Body of pancreas (tissue), 4 donors: Measurements from ENCODE around the gene CKS1B. TPM values are rescaled to one million over a fixed set of nuclear protein-coding genes. Genes with fewer than 3 reads are reported as not detected.

Experiments
- ATAC-seq: fragments of 150-250 bp; one replicate; pipeline ENCODE4 v1.9.1; 2016
- DNase-seq, 4 donors: peaks; one replicate each; pipeline ENCODE4 v3.0.0-alpha.2; 2019
- H3K27ac ChIP-seq, 4 donors: fragments of 200-600 bp; sonication (generic); 1 replicate in 3 of 4; 2 replicates in 1 of 4; pipeline versions ENCODE4 v1.5.1 to v1.6.1; 2016 to 2019; ENCODE audit warnings: mild to moderate bottlenecking in 1 of 4, mixed read lengths in 1 of 4, moderate library complexity in 1 of 4
- H3K27me3 ChIP-seq, 2 donors: fragments of 200-600 bp; sonication (generic); one replicate each; pipeline ENCODE4 v1.6.0; 2016; ENCODE audit warnings: mild to moderate bottlenecking in 1 of 2
- H3K36me3 ChIP-seq, 2 donors: fragments of 200-600 bp; sonication (generic); replicated peaks in 1 of 2; 2 replicates each; pipeline ENCODE4 v1.5.1; 2016; ENCODE audit warnings: low read depth in 2 of 2; ENCODE audit not compliant: insufficient read depth in 1 of 2
- H3K4me1 ChIP-seq: fragments of 200-600 bp; sonication (generic); one replicate; pipeline ENCODE4 v1.6.0; 2016
- H3K4me3 ChIP-seq, 2 donors: fragments of 200-600 bp; sonication (generic); 1 replicate in 1 of 2; 2 replicates in 1 of 2; pipeline ENCODE4 v1.5.1; 2016 to 2019
- H3K9me3 ChIP-seq, 3 donors: fragments of 200-600 bp; sonication (generic); 1 replicate in 2 of 3; 2 replicates in 1 of 3; pipeline ENCODE4 v1.5.1; 2016
- CTCF ChIP-seq, 7 experiments: fragments of 450-650 bp in 4 of 7; fragments of 200-600 bp in 3 of 7; sonication (generic) in 3 of 7; IDR thresholded peaks; one replicate each; pipeline ENCODE4 v1.5.1; 2016 to 2019; ENCODE audit warnings: antibody characterized with exemption in 7 of 7
- POLR2A ChIP-seq, 3 donors: fragments of 450-650 bp; IDR thresholded peaks; one replicate each; pipeline ENCODE4 v1.6.1; 2016; ENCODE audit warnings: antibody characterized with exemption in 3 of 3, mild to moderate bottlenecking in 2 of 3
- WGBS, 2 donors: methylation state at CpG; one replicate each; pipeline ENCODE4 v1.1.5; 2017; 5-methylcytosine and 5-hydroxymethylcytosine counted together
- intact Hi-C: fragments of 100-400 bp; cut with DNase I; formaldehyde crosslinking; loops from one replicate; pipeline ENCODE4 v1.15.1; 2023
- total RNA-seq, 2 donors: library from RNA; depleted of rRNA; stranded (reverse); fragments of >200 nt; gene quantifications; one replicate each; pipeline ENCODE4 v1.1.0, GENCODE V29; 2016

The CKS1B gene
- total RNA-seq, 2 donors from 2014 or later: 15.6 to 29.0 TPM

DNA sequence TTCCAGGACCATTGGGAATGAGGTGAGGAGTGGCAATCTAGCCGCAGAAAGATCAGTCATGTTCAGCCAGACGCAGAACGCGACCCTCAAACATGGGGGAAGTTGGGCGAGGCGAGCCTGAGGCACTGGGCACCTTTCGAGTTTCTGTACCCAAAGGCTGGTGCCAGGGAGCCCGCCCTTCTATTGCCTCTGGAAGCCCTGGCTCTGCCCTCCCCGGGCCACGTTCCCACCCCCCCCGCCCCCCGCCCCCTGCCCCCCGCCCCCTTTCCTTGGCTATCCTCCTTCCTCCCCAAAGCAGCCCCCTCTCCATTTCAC is 25.9 kb downstream of the CKS1B start:
- TF ChIP-seq POLR2A (IDR thresholded peaks at IDR 0.05) (no peak), CTCF (IDR thresholded peaks at IDR 0.05) (no peak)
- Histone ChIP-seq H3K36me3 (no peaks in the 10 kb centered on the region), H3K4me3 (no peak overlapping the region), H3K27ac (peak overlapping the region; percentile 90 to 100 (median 100)), H3K4me1 (peaks cover 36% of the 10 kb centered on the region), H3K9me3 (no peaks in the 10 kb centered on the region), H3K27me3 (no peaks in the 10 kb centered on the region)
- WGBS, 2 donors: 0 to 3% methylated on average over 7 to 13 of the region's 13 CpGs
- DNase-seq: peak; percentile 70 to 80 (median 78)
- intact Hi-C loops: no loop called here
- ATAC-seq: peak; percentile 0

DNA sequence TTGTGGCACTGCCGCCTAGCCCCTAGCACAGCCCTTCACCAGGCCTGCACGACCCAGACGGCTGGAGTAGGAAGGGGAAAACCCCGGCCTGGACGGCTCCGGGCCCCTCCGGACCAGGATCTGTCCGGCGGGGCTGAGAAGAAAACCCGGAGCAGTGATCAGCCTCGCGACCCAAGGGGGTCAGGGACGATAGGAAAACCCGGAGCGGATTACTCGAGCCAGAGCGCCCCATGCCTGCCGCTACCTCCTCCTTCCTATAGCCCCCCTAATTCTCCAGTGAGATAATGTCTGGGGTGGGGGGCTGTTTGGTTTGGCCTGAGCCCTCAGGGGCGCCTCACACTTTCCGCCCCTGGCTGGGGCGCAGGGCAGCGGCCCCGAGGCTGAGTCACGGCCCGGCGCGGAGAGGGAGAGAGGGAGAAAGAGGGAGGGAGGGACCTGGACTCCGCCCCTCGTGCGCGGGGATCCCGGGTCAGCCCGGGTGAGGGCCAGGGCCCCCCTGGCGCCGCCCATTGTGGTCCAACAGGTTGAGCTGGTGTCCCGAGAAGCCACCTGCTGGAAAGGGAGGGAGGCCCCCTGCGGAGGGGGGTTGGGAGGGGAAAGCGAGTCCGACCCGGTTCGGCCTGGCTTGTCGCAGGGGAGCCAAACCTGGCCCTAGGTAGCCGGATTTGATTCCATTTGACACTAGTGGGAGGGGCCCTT is 26.4 kb downstream of the CKS1B start:
- H3K4me1 ChIP-seq: peaks cover 36% of the 10 kb centered on the region
- ATAC-seq (peak; percentile 71), DNase-seq (peak; percentile 98 to 99 (median 99))
- no peaks in the 10 kb centered on the region for H3K27me3 ChIP-seq
- 0% methylated on average over 42 of the region's 43 CpGs; no CpG with 5 or more reads in 1 of the 2 donors for WGBS, 2 donors
- H3K4me3 ChIP-seq: peak overlapping the region; percentile 46 to 70
- peak overlapping the region; percentile 90 to 100 (median 100) for H3K27ac ChIP-seq
- no peaks in the 10 kb centered on the region for H3K36me3 ChIP-seq
- intact Hi-C loops: no loop called here
- H3K9me3 ChIP-seq: no peaks in the 10 kb centered on the region
- TF ChIP-seq CTCF (IDR thresholded peaks at IDR 0.05) (peak in 4 of 7 experiments; percentile 26 to 54 (median 41)), POLR2A (IDR thresholded peaks at IDR 0.05) (peak; percentile 82 to 92 (median 91))

DNA sequence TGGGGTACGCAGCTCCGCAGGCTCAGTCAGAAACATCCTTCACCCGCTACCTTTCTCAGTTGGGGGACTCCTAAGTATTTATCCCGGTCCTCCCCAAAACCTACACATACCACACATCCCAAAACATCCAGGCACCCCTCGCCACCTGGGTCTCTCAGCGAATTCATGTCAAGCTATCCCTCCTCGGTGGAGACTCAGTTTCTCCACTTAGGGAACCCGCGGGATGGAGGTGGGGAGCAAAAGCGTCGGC is 26.9 kb downstream of the CKS1B start:
- no peaks in the 10 kb centered on the region for H3K36me3 ChIP-seq
- intact Hi-C loops: no loop called here
- no peak for TF ChIP-seq POLR2A (IDR thresholded peaks at IDR 0.05)
- no peak for TF ChIP-seq CTCF (IDR thresholded peaks at IDR 0.05)

GRCh38 chr1:155001675-155002463 is 27.4 kb downstream of the CKS1B start:
- Histone ChIP-seq H3K4me3 (peak overlapping the region; percentile 46 to 70), H3K36me3 (no peaks in the 10 kb centered on the region), H3K27me3 (no peaks in the 10 kb centered on the region), H3K4me1 (peaks cover 46% of the 10 kb centered on the region), H3K27ac (peak overlapping the region; percentile 90 to 100 (median 100)), H3K9me3 (no peaks in the 10 kb centered on the region)
- TF ChIP-seq CTCF (IDR thresholded peaks at IDR 0.05): peak in 6 of 7 experiments; percentile 15 to 56 (median 28)
- peak; percentile 60 to 91 (median 81) for TF ChIP-seq POLR2A (IDR thresholded peaks at IDR 0.05)
- intact Hi-C loops: no loop called here
- 1% methylated on average over 13 to 35 of the region's 38 CpGs for WGBS, 2 donors
- DNase-seq (peak; percentile 100), ATAC-seq (peak; percentile 77)

More for the DNA sequence above, 26.9 kb downstream of the CKS1B start:
- no peak for DNase-seq
- Histone ChIP-seq H3K27ac (peak overlapping the region; percentile 90 to 100 (median 100)), H3K4me3 (peak overlapping the region; percentile 46 to 70), H3K9me3 (no peaks in the 10 kb centered on the region), H3K27me3 (no peaks in the 10 kb centered on the region), H3K4me1 (peaks cover 41% of the 10 kb centered on the region)
- 0 to 1% methylated on average over 9 to 11 of the region's 11 CpGs for WGBS, 2 donors
- no peak for ATAC-seq
